ENCODE results near the gene AADACL4.

DNA sequence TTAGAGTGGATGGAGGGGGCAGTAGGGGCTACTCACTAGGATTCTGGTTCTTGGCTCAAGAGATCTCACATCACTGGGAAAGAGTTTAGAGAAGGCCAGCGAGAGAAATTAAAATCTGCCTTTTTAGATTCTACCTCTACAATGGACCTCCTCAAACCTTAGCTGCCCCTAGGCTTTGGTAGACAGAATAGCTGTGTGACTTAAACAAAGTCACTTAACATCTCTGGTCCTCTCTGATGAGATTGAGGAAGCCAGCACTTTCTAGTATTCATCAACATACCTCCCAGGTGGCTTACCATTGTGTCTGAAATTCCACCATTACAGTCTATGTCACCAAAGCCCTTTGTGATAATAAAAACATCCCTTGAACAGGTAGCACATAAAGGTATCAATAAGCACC is 18.7 kb downstream of the AADACL4 start:
- TF ChIP-seq, protein P1, sequence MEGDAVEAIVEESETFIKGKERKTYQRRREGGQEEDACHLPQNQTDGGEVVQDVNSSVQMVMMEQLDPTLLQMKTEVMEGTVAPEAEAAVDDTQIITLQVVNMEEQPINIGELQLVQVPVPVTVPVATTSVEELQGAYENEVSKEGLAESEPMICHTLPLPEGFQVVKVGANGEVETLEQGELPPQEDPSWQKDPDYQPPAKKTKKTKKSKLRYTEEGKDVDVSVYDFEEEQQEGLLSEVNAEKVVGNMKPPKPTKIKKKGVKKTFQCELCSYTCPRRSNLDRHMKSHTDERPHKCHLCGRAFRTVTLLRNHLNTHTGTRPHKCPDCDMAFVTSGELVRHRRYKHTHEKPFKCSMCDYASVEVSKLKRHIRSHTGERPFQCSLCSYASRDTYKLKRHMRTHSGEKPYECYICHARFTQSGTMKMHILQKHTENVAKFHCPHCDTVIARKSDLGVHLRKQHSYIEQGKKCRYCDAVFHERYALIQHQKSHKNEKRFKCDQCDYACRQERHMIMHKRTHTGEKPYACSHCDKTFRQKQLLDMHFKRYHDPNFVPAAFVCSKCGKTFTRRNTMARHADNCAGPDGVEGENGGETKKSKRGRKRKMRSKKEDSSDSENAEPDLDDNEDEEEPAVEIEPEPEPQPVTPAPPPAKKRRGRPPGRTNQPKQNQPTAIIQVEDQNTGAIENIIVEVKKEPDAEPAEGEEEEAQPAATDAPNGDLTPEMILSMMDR (IDR thresholded peaks at IDR 0.05; ENCODE audit: poor library complexity): no peak
- TF ChIP-seq EZH2phosphoT487 (IDR thresholded peaks at IDR 0.05; ENCODE audit: low read depth, severe bottlenecking, unreplicated experiment): no peak

Measured in hepatocyte (in vitro differentiated cells).